Stomach (tissue), 9 donors: ENCODE results near the gene BICDL1. TPM values are rescaled to one million over a fixed set of nuclear protein-coding genes. Genes with fewer than 3 reads are reported as not detected.

ENCODE experiments used
- DNase-seq, 2 donors: peaks; one replicate each; pipeline versions ENCODE4 v3.0.0 to v3.0.0-alpha.2; 2013 to 2019
- H3K27ac ChIP-seq, 5 donors: fragments of 200-600 bp in 4 of 5; sonication (generic) in 4 of 5; one replicate each; pipeline ENCODE4 v1.5.1; 2013 to 2019; ENCODE audit warnings: mild to moderate bottlenecking in 1 of 5, moderate library complexity in 1 of 5
- H3K27me3 ChIP-seq, 3 donors: fragments of 200-600 bp; sonication (generic); one replicate each; pipeline ENCODE4 v1.5.1; 2017 to 2019; ENCODE audit warnings: mixed run types in 1 of 3
- H3K36me3 ChIP-seq, 4 donors: fragments of 200-600 bp; sonication (generic); 1 replicate in 3 of 4; 2 replicates in 1 of 4; pipeline ENCODE4 v1.5.1; 2016 to 2019
- H3K4me1 ChIP-seq, 4 donors: fragments of 200-600 bp; sonication (generic); one replicate each; pipeline ENCODE4 v1.5.1; 2016 to 2019
- H3K4me3 ChIP-seq, 4 donors: fragments of 200-600 bp; sonication (generic) in 3 of 4; one replicate each; pipeline ENCODE4 v1.5.1; 2016 to 2019; ENCODE audit warnings: mild to moderate bottlenecking in 1 of 4
- H3K9me3 ChIP-seq, 4 donors: fragments of 200-600 bp; sonication (generic); one replicate each; pipeline ENCODE4 v1.5.1; 2016 to 2019
- CTCF ChIP-seq, 7 experiments: fragments of 450-650 bp in 4 of 7; fragments of 200-600 bp in 3 of 7; sonication (generic) in 3 of 7; IDR thresholded peaks; one replicate each; pipeline ENCODE4 v1.5.1; 2016 to 2019; ENCODE audit warnings: antibody characterized with exemption in 7 of 7, control low read depth in 2 of 7, mild to moderate bottlenecking in 1 of 7
- EP300 ChIP-seq: sonication (generic); formaldehyde crosslinking; IDR thresholded peaks from one replicate; pipeline ENCODE4 v1.6.1; 2017; ENCODE audit warnings: antibody characterized with exemption
- POLR2A ChIP-seq, 4 donors: fragments of 450-650 bp; IDR thresholded peaks; one replicate each; pipeline ENCODE4 v1.6.1; 2016; ENCODE audit warnings: antibody characterized with exemption in 4 of 4, control low read depth in 2 of 4, mild to moderate bottlenecking in 1 of 4, moderate library complexity in 1 of 4
- POLR2AphosphoS5 ChIP-seq, 3 donors: sonication (generic); formaldehyde crosslinking; IDR thresholded peaks; one replicate each; pipeline ENCODE4 v1.6.1; 2016; ENCODE audit warnings: antibody characterized with exemption in 3 of 3
- WGBS, 5 donors: extraction: QIAGEN DNeasy Blood & Tissue Kit in 3 of 5; methylation state at CpG; one replicate each; pipeline versions ENCODE4 v1.1.5 to v1.1.7; 2013 to 2018; 5-methylcytosine and 5-hydroxymethylcytosine counted together
- intact Hi-C: fragments of 100-400 bp; cut with DNase I; formaldehyde crosslinking; loops from one replicate; pipeline ENCODE4 v1.15.1; 2023; ENCODE audit warnings: low total_unique reads
- polyA plus RNA-seq, 3 donors: library from polyadenylated mRNA; stranded (reverse); fragments of 200-250 nt; gene quantifications; one replicate each; pipeline ENCODE4 v1.2.3, GENCODE V29; 2013
- total RNA-seq, 5 donors: library from RNA; depleted of rRNA; stranded (reverse); fragments of >200 nt; gene quantifications; one replicate each; pipeline versions ENCODE4 v1.1.0 to v1.2.3, GENCODE V29; 2014 to 2016
- donor health status: healthy with polysubstance abuse.
- donor health status: Bipolar disorder and iron deficiency.
- donor health status: healthy.

Gene BICDL1
- total and polyA plus RNA-seq, 8 donors: 8.6 to 68.7 (median 25.4) TPM

GRCh38 chr12:120055231-120056000, 66.4 kb downstream of the BICDL1 start:
- no peaks in the 10 kb centered on the region for H3K27me3 ChIP-seq
- intact Hi-C loops: no loop called here
- 73 to 78% (median 75%) methylated on average over 2 of the region's 2 CpGs for WGBS, 5 donors
- no peak for DNase-seq
- H3K9me3 ChIP-seq: no peaks in the 10 kb centered on the region
- TF ChIP-seq EP300 (no peak), CTCF (IDR thresholded peaks at IDR 0.05) (no peak), POLR2AphosphoS5 (IDR thresholded peaks at IDR 0.05) (no peak), POLR2A (IDR thresholded peaks at IDR 0.05) (no peak)
- no peak overlapping the region for H3K27ac ChIP-seq
- no peaks in the 10 kb centered on the region for H3K4me1 ChIP-seq
- H3K4me3 ChIP-seq: no peak overlapping the region
- H3K36me3 ChIP-seq: no peaks in the 10 kb centered on the region

DNA sequence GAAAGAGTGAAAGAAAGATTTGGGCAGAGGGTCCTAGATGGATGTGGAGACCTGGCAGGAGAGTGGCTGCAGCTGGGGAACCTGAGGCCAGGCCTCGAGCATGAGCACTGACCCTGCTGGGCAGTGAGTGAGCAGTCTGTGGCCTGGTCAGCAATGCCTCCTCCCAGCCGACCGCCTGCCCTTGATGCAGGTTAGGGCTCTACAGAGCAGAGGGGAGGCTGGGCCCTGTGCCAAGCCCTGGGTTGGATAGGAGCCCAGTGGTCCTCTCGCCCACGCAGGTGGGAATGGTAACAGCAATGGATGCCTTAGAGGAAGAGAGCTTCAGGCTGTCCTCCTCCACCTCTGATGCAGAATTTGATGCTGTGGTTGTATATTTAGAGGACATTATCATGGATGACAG, 67.7 kb downstream of the BICDL1 start:
- Histone ChIP-seq H3K27me3 (no peaks in the 10 kb centered on the region), H3K27ac (no peak overlapping the region), H3K36me3 (no peaks in the 10 kb centered on the region), H3K9me3 (no peaks in the 10 kb centered on the region), H3K4me3 (no peak overlapping the region), H3K4me1 (no peaks in the 10 kb centered on the region)
- no peak for DNase-seq
- WGBS, 5 donors: 55 to 86% (median 76%) methylated on average over 5 of the region's 5 CpGs
- TF ChIP-seq EP300 (no peak), POLR2A (IDR thresholded peaks at IDR 0.05) (no peak), CTCF (IDR thresholded peaks at IDR 0.05) (no peak), POLR2AphosphoS5 (IDR thresholded peaks at IDR 0.05) (no peak)
- intact Hi-C loops: no loop called here

GRCh38 chr12:120060196-120060595, 71.2 kb downstream of the BICDL1 start:
- H3K36me3 ChIP-seq: no peaks in the 10 kb centered on the region
- H3K4me3 ChIP-seq: no peak overlapping the region
- DNase-seq: no peak
- no peaks in the 10 kb centered on the region for H3K4me1 ChIP-seq
- no peak for TF ChIP-seq CTCF (IDR thresholded peaks at IDR 0.05)
- TF ChIP-seq POLR2A (IDR thresholded peaks at IDR 0.05): no peak
- no peak for TF ChIP-seq EP300
- TF ChIP-seq POLR2AphosphoS5 (IDR thresholded peaks at IDR 0.05): no peak
- H3K9me3 ChIP-seq: no peaks in the 10 kb centered on the region
- H3K27me3 ChIP-seq: no peaks in the 10 kb centered on the region
- peak overlapping the region in 1 of 5 donors; percentile 38 for H3K27ac ChIP-seq
- 60 to 81% (median 68%) methylated on average over 1 of the region's 1 CpG for WGBS, 5 donors
- intact Hi-C loops: no loop called here

GRCh38 chr12:120060717-120061116, 71.7 kb downstream of the BICDL1 start:
- Histone ChIP-seq H3K4me1 (no peaks in the 10 kb centered on the region), H3K9me3 (no peaks in the 10 kb centered on the region), H3K4me3 (no peak overlapping the region), H3K27ac (peak overlapping the region in 2 of 5 donors; percentile 38 to 64), H3K27me3 (no peaks in the 10 kb centered on the region), H3K36me3 (no peaks in the 10 kb centered on the region)
- intact Hi-C loops: no loop called here
- no peak for DNase-seq
- TF ChIP-seq POLR2A (IDR thresholded peaks at IDR 0.05) (no peak), CTCF (IDR thresholded peaks at IDR 0.05) (no peak)
- WGBS, 5 donors: 84 to 89% (median 86%) methylated on average over 5 of the region's 5 CpGs
